Measurements from ENCODE around the gene FIGLA.

DNA sequence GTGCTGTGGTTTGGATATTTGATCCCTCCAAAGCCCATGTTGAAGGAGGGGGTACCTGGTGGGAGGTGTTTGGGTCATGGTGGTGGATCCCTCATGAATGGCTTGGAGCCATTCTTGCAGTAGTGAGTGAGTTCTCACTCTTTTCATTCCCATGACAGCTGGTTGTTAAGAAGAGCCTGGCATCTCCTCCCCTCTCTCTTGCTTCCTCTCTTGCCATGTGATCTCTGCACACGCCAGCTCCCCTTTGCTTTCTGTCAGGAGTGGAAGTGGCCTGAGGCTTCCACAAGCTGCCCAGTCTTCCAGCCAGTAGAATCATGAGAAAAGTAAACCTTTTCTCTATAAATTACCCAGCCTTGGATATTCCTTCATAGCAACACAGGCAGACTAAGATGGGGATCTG, 31.0 kb downstream of the FIGLA start:
- TF ChIP-seq EZH2phosphoT487 (IDR thresholded peaks at IDR 0.05; ENCODE audit: unreplicated experiment): no peak
- TF ChIP-seq, protein P1, sequence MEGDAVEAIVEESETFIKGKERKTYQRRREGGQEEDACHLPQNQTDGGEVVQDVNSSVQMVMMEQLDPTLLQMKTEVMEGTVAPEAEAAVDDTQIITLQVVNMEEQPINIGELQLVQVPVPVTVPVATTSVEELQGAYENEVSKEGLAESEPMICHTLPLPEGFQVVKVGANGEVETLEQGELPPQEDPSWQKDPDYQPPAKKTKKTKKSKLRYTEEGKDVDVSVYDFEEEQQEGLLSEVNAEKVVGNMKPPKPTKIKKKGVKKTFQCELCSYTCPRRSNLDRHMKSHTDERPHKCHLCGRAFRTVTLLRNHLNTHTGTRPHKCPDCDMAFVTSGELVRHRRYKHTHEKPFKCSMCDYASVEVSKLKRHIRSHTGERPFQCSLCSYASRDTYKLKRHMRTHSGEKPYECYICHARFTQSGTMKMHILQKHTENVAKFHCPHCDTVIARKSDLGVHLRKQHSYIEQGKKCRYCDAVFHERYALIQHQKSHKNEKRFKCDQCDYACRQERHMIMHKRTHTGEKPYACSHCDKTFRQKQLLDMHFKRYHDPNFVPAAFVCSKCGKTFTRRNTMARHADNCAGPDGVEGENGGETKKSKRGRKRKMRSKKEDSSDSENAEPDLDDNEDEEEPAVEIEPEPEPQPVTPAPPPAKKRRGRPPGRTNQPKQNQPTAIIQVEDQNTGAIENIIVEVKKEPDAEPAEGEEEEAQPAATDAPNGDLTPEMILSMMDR (conservative IDR thresholded peaks at IDR 0.05; ENCODE audit: low read depth in 2 of 2): no peak
- TF ChIP-seq, protein P2, sequence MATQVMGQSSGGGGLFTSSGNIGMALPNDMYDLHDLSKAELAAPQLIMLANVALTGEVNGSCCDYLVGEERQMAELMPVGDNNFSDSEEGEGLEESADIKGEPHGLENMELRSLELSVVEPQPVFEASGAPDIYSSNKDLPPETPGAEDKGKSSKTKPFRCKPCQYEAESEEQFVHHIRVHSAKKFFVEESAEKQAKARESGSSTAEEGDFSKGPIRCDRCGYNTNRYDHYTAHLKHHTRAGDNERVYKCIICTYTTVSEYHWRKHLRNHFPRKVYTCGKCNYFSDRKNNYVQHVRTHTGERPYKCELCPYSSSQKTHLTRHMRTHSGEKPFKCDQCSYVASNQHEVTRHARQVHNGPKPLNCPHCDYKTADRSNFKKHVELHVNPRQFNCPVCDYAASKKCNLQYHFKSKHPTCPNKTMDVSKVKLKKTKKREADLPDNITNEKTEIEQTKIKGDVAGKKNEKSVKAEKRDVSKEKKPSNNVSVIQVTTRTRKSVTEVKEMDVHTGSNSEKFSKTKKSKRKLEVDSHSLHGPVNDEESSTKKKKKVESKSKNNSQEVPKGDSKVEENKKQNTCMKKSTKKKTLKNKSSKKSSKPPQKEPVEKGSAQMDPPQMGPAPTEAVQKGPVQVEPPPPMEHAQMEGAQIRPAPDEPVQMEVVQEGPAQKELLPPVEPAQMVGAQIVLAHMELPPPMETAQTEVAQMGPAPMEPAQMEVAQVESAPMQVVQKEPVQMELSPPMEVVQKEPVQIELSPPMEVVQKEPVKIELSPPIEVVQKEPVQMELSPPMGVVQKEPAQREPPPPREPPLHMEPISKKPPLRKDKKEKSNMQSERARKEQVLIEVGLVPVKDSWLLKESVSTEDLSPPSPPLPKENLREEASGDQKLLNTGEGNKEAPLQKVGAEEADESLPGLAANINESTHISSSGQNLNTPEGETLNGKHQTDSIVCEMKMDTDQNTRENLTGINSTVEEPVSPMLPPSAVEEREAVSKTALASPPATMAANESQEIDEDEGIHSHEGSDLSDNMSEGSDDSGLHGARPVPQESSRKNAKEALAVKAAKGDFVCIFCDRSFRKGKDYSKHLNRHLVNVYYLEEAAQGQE (IDR thresholded peaks at IDR 0.05; ENCODE audit: unreplicated experiment): no peak
- TF ChIP-seq STAT1 (IDR thresholded peaks at IDR 0.05; ENCODE audit: unreplicated experiment): no peak
- TF ChIP-seq EZH2 (IDR thresholded peaks at IDR 0.05; ENCODE audit: low read depth, unreplicated experiment): no peak
- TF ChIP-seq POLR2AphosphoS5 (IDR thresholded peaks at IDR 0.05; ENCODE audit: low read depth): no peak
- TF ChIP-seq, protein P3, sequence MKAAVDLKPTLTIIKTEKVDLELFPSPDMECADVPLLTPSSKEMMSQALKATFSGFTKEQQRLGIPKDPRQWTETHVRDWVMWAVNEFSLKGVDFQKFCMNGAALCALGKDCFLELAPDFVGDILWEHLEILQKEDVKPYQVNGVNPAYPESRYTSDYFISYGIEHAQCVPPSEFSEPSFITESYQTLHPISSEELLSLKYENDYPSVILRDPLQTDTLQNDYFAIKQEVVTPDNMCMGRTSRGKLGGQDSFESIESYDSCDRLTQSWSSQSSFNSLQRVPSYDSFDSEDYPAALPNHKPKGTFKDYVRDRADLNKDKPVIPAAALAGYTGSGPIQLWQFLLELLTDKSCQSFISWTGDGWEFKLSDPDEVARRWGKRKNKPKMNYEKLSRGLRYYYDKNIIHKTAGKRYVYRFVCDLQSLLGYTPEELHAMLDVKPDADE (IDR thresholded peaks at IDR 0.05): no peak
- TF ChIP-seq JUNB (IDR thresholded peaks at IDR 0.05; ENCODE audit: unreplicated experiment): no peak

Measured in GM23338 (cell line).